ENCODE measurements around the gene PKDREJ.

PKDREJ gene

DNA sequence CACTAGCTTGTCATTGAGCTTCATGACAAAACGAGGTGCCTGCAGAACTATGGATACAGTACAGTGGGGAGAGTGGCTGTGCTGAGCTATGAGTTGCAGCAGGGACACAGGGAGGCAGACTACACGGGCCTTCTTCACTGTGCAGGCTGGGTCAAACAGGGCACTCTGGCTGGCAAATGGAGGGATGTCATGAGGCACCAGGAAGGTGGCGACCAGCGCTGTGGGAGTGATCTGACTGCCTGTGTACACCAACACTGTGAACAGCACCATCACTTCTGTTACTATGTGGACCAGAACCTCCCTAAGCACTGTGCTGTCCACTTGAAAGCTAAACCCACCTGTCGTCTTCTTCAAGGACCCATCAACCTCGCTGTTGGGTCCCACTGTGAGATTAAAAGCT is 3.1 kb downstream of the PKDREJ start:
- Mint-ChIP-seq H3K4me1 (peaks cover 12% of the 10 kb centered on the region), H3K27me3 (peaks cover 73% of the 10 kb centered on the region), H3K9me3 (peaks cover 0 to under 1% of the 10 kb centered on the region in 2 donors), H3K4me3 (no peak overlapping the region), H3K27ac (no peak overlapping the region)
- ATAC-seq (no peak), DNase-seq (no peak)

DNA sequence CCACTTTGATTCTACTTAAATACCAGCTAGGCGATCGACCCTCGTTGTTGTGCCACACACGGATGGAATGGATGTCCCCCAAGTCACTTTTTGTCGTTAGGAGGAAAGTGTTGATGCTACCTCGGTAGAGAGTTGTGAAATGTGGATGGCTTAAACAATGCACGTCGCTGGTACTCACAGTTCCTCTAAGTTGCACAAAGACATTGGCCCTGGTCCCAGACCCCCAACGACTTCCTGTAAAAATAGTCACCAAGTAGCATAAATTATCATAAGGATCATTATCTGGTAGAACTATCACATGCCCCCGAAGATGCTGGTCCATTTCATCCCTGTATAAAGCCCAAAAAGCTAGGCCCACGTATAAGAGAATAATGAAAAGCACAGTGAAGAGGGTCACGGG is 3.8 kb downstream of the PKDREJ start:
- peaks cover 66% of the 10 kb centered on the region for H3K27me3 Mint-ChIP-seq
- H3K4me1 Mint-ChIP-seq: peaks cover 16% of the 10 kb centered on the region
- H3K4me3 Mint-ChIP-seq: no peak overlapping the region
- no peaks in the 10 kb centered on the region for H3K9me3 Mint-ChIP-seq
- no peak for DNase-seq
- no peak overlapping the region for H3K27ac Mint-ChIP-seq
- no peak for ATAC-seq

DNA sequence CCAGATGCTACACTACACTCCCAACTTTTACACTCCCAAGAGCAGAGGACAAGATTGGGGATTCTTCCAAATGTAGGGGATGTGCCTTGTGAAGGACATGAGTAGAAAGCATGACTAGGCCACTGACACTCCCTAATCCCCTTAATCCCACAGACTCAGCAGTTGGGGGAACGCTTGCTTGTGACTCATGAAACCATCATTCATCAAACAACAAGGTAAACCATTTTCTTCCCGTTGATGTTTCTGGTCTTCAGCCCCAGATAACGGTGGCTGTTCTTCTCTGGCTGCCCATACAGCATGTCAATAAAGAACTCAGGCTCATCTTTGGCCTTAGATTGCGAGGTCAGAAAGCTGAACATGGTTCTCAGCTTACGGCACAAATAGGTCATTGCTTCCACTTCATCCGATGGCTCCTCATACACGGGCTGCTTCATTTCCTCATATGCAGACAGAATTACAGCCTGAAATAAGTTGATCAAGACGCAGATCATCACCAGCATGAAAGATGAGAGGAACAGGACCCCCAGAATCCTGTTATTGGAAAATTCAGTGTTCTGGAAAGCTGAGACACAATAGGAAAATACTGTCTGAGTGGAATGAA is 6.7 kb downstream of the PKDREJ start:
- peaks cover 18% of the 10 kb centered on the region for H3K4me1 Mint-ChIP-seq
- H3K9me3 Mint-ChIP-seq: no peaks in the 10 kb centered on the region
- ATAC-seq: no peak
- peaks cover 38% of the 10 kb centered on the region for H3K27me3 Mint-ChIP-seq
- H3K4me3 Mint-ChIP-seq: no peak overlapping the region
- no peak overlapping the region for H3K27ac Mint-ChIP-seq
- no peak for DNase-seq

DNA sequence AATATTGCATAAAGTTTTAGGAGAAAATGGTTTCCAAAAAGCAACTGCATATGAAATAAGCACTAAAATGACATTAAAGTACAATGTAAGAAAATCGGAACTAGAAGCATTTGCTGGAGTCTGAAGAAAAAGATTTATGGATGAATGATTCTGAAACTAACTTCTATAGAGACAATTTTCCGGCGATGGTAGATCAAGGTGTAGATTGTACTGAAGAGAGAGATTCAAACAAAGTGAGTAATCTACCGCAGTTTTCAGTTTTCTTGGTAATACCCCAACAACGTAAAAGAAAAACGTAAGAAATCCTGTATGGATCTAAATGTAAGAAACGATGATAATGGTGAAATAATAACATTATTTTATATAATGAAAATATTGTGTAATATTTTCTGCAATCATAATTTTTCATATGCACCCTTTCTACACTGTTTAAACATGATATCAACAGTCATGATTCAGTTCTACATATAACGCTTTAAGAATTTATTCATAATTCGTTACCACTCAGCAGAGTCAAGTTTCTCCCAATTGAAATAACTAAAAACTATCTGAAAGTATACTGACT is 11.2 kb downstream of the PKDREJ start:
- H3K9me3 Mint-ChIP-seq: no peaks in the 10 kb centered on the region
- H3K27ac Mint-ChIP-seq: no peak overlapping the region
- ATAC-seq: no peak
- peak overlapping the region; percentile 89 to 94 for H3K4me3 Mint-ChIP-seq
- peaks cover 46% of the 10 kb centered on the region for H3K4me1 Mint-ChIP-seq
- no peaks in the 10 kb centered on the region for H3K27me3 Mint-ChIP-seq
- DNase-seq: no peak

DNA sequence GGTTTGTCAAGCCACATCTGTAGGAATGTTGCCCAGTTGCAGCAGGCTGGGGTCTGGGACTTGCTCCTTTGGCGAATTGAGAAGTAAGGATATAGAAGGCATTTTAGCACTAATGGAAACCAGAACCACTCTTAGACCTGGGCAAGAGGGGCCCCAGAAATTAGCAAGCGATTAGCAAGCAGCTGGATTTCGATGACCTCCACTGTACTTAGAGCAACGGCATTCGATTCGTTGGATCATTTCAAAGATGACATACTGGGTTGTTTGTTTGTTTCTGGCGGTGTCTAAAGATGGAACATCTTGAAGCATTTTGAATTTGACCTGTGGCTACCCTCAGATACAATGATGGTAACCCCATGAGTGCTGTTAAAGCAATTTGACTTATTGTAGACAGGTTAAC is 11.9 kb downstream of the PKDREJ start:
- ATAC-seq (no peak), DNase-seq (no peak)
- Mint-ChIP-seq H3K27ac (peak overlapping the region; percentile 69 to 94), H3K27me3 (no peaks in the 10 kb centered on the region), H3K4me1 (peaks cover 52% of the 10 kb centered on the region), H3K4me3 (peak overlapping the region; percentile 89 to 94), H3K9me3 (no peaks in the 10 kb centered on the region)

DNA sequence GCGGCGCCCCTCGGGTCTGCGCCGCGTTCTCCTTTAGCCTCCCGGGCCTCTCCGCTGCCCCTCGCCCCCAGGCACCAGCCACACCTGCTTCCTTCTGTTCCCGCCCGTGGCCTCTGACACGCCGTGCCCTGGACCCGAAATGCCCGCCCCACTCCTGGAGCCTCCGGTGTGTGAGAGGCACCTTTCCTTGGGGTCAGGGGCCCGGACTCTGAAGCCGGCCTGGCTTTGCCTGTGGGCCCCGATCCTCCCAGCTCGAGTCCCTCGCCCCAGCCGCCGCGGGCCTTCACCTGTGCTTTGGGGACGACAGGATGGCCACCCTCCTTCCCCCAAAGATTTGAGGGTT is 12.4 kb downstream of the PKDREJ start:
- Mint-ChIP-seq H3K27ac (peak overlapping the region; percentile 69 to 94), H3K4me3 (peak overlapping the region; percentile 89 to 94), H3K27me3 (no peaks in the 10 kb centered on the region), H3K4me1 (peaks cover 55% of the 10 kb centered on the region), H3K9me3 (no peaks in the 10 kb centered on the region)
- DNase-seq (peak in 1 of 2 donors; percentile 25), ATAC-seq (no peak)

DNA sequence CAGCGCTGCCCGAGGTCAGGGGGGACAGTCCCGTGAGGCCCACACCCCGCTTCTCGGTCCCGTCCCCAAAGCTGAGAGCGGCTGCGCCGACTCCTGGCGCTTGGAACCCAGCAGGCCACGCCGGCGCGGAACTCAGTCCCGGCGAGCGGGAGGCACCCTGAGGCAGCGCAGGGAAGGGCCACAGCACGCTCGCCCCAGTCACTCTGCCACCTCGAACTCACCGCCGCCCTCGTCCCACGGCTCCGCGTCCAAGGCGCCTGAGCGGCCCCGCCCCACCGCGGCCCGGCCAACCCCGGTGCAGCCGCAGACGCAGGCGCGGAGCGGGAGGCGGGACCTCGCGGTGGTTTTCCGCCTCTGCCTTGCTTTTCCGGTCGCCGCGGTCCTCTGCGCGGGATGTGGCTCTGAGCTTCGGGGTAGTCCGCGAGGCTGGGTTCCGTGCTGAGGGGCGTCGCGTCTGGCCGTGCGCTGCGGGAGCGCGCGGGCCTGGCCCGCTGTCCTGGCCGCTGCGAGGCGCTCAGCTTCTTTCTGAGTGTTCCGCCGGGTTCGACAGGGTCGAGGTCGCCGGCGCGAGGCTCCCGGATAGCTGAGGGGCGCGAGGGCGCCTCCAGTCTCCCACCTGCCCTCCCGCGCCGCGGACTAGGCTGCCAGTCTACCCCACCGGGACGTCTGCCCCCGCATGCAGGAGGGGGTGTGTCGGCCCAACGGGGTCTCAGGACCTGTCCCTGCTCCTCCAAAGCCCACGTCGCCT is 12.9 kb downstream of the PKDREJ start, which contains the start of gene CDPF1:
CDPF1 (minus strand) TSS at position 259 of the 748 bp plus-strand sequence. CDS start 2,009 bp downstream, outside the sequence.
- Mint-ChIP-seq H3K27me3 (no peaks in the 10 kb centered on the region), H3K4me1 (peaks cover 55% of the 10 kb centered on the region), H3K9me3 (no peaks in the 10 kb centered on the region), H3K4me3 (peak within 1 kb of the TSS; percentile 89 to 94), H3K27ac (peak within 1 kb of the TSS; percentile 71 to 94)
- peak; percentile 93 for ATAC-seq
- DNase-seq: peak; percentile 89 to 90

DNA sequence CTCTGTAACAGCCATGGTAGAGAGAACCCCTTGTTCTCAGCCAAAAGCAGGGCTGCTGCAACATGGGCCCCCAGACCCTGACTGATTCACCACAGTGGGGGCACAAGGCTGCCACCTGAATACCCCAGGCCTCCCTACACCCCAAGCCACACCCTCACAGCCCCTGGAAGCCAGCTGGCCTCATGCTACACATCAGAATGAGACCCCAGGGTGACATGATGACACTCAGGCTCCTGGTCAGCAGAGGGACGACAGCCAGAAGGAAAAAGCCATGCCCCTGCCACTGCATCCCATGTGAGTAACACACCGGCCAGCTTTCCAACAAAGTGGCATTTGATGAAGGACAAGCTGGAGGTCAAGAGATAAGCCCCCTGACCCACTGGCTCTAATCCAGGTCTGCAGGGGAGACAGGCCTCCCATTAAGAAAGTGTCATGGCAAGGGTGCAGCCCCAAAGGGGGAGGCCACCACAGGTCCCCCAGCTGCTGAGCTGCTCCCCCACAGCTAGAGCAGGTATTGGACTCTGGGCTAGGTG is 15.6 kb downstream of the PKDREJ start:
- no peak for DNase-seq
- no peaks in the 10 kb centered on the region for H3K27me3 Mint-ChIP-seq
- H3K4me3 Mint-ChIP-seq: no peak overlapping the region
- ATAC-seq: no peak
- H3K27ac Mint-ChIP-seq: no peak overlapping the region
- H3K4me1 Mint-ChIP-seq: peaks cover 42% of the 10 kb centered on the region
- no peaks in the 10 kb centered on the region for H3K9me3 Mint-ChIP-seq

DNA sequence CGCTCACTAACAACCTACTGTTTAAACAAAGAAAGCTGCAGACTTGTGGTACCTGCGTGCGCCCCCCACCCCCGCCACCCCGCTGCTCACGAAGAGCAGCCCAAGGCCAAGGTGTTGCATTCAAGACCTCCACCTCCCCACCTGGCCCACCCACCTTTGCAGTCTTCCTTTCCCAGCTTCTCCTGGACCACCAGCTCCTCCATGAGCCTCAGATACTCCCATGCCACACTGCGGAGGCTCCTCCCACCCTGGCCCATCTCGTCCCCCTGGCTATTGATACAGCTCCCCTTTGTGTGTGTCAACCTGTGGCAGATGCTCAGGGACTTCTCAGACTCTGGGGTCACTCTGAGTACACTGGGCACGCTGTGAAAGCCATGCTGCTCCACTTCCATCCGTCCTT is 17.0 kb downstream of the PKDREJ start:
- H3K27me3 Mint-ChIP-seq: no peaks in the 10 kb centered on the region
- no peak overlapping the region for H3K4me3 Mint-ChIP-seq

DNA sequence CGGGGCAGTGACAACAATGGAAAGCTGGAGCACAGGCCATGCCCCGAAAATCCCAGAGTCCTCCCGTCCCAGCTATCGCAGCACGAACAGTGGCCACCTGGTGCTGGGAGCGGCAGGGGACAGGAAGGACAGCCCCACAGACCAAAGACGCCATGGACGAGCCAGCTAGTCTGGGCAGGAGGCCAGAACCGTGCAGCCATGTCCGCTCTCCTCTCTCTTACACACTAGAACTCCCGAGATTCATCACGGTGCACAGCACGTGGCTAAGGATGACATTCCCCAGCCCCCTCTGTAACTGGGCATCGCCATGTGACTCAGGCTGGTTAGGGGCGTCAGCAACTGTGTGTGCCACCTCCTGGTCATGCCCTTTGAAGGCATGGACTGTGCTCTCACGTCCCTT is 17.6 kb downstream of the PKDREJ start:
- Mint-ChIP-seq H3K27ac (no peak overlapping the region), H3K27me3 (no peaks in the 10 kb centered on the region), H3K9me3 (no peaks in the 10 kb centered on the region), H3K4me1 (peaks cover 28% of the 10 kb centered on the region), H3K4me3 (no peak overlapping the region)
- DNase-seq: no peak
- no peak for ATAC-seq

More for the DNA sequence above, 17.0 kb downstream of the PKDREJ start:
- no peak overlapping the region for H3K27ac Mint-ChIP-seq
- DNase-seq (no peak), ATAC-seq (no peak)
- H3K9me3 Mint-ChIP-seq: no peaks in the 10 kb centered on the region
- peaks cover 34% of the 10 kb centered on the region for H3K4me1 Mint-ChIP-seq

DNA sequence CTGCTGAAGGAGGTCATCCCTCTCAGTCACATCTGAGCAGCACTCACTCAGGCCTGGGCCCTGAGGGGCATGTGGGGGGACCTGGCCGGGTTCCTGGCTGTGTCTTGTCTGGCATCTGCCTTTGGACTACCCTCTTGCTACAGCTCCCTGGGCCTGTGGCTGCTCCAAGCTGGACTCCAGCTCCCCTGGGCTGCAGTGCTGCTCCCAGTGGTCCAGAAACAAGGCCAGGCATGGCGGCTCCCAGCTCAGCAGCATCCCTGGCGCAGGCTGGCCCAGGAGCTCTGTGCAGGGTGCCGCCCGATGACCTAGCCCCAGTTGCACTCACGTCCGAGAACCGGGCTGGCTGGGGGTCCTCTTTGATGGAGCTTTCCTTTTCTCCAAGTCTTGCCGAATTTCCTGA is 18.4 kb downstream of the PKDREJ start:
- Mint-ChIP-seq H3K27ac (no peak overlapping the region), H3K9me3 (no peaks in the 10 kb centered on the region), H3K4me1 (peaks cover 35% of the 10 kb centered on the region), H3K27me3 (no peaks in the 10 kb centered on the region), H3K4me3 (no peak overlapping the region)
- DNase-seq (no peak), ATAC-seq (no peak)

DNA sequence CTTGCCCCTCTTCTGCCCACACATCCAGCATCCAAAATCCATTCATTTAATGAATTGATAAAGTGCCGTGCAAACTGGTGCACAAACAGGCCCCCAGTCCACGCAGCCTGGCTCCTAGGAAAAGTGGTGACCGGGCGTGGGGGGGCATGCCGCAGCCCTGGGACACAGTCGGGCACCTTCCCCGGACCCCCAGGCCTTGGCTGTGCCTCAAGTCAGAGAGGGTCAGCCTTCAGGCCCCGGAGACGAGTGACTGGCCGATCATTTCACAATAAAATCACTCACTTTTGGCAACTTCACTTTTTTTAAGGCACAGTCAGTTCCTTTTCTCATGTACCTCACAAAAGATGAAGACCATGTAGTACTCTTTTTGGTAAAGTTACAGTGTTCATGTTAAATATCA is 21.1 kb downstream of the PKDREJ start:
- no peak for DNase-seq
- Mint-ChIP-seq H3K27me3 (no peaks in the 10 kb centered on the region), H3K27ac (no peak overlapping the region), H3K4me3 (no peak overlapping the region), H3K4me1 (peaks cover 29% of the 10 kb centered on the region), H3K9me3 (no peaks in the 10 kb centered on the region)
- no peak for ATAC-seq

DNA sequence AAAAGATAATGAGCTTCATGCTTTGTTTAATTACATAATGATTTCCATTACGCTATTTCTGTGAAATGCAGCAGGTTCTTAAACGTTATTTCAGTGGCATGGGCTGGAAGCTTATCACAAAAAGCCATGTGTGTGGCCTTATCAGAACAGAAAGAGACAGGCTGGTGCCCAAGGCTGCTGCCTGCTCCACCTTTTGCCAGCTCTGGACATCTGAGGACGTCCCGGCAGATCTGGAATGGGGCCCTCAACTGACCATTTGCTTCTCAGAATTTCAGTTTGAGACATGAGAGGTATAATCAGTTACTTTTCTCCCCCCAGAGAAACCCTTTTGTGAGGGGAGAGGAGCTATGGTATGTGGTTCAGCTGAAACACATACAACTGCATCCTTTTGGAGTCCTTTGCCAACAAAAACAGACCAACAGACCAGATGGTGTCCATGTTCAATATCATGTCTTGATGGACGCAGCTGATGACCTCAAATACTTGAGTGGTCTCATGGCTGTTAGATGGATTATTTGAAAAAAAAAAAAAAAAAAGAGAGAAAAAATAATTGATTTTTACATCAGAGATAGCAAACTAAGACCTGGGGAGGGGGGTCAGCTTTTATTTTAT is 21.6 kb downstream of the PKDREJ start:
- Mint-ChIP-seq H3K27me3 (no peaks in the 10 kb centered on the region), H3K27ac (no peak overlapping the region), H3K4me1 (peaks cover 24% of the 10 kb centered on the region), H3K4me3 (no peak overlapping the region), H3K9me3 (no peaks in the 10 kb centered on the region)
- ATAC-seq: no peak
- no peak for DNase-seq

DNA sequence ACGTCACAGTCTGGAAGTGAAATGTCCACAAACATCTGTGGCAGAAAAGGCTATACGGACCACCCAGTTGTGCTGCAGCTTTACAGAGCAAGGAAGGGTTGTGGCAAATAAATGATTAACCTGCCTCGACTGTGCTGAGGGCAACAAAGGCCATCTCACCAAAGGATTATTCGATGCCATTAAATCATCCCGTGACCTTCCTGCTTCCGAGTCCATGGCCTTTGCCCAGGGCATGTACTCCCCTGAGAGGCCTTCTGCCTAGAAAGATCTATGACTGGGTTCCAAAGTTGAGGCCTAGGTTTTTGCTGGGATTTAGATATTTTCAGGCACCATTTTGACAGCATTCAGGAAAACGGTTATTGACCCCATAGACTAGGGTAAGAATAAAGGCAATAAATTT is 22.2 kb downstream of the PKDREJ start:
- Mint-ChIP-seq H3K27me3 (no peaks in the 10 kb centered on the region), H3K4me1 (peaks cover 19% of the 10 kb centered on the region), H3K9me3 (no peaks in the 10 kb centered on the region), H3K4me3 (no peak overlapping the region), H3K27ac (no peak overlapping the region)
- DNase-seq (no peak), ATAC-seq (no peak)

DNA sequence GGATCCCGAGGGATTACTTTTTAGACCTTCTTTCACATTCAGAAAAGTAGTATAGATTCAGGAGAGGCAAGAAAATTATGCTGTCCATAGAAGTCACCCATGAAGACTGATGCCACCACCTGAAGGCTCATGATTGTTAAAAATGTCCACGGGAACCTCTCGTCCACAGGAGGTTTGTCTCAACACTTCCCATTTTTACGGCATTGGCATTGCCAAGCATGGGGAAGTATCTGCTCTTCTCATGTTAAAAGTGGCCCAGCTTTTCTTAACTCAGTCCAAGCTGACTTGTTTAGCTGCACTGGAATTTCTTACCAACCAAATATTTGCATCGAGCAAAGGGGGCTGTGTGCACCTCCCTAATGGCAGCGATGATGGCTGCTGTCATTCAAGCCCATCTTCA is 22.6 kb downstream of the PKDREJ start:
- H3K27me3 Mint-ChIP-seq: no peaks in the 10 kb centered on the region
- DNase-seq: no peak
- no peak overlapping the region for H3K27ac Mint-ChIP-seq
- H3K9me3 Mint-ChIP-seq: no peaks in the 10 kb centered on the region
- peaks cover 19% of the 10 kb centered on the region for H3K4me1 Mint-ChIP-seq
- ATAC-seq: no peak
- no peak overlapping the region for H3K4me3 Mint-ChIP-seq

DNA sequence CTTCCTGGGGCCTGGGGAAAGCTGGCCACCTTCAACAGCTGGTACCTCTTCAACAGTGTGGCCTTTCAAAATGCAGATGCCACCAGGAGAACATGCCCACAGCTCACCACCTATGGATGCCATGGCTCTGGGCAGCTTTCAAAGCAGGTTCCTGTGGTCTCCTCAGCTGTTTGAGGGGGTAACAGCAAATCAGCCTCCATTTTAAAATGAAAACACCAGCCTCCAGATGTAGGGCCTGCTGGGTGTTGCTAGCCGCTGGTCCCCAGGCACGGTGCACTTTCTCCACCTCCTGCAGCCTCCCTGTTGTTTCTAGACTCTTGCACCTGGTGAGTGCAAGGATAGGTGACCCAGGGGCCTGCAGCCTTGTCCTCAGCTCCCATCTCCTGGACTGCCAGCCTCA is 23.1 kb downstream of the PKDREJ start:
- Mint-ChIP-seq H3K27ac (peak overlapping the region in 1 of 2 donors; percentile 82), H3K27me3 (no peaks in the 10 kb centered on the region), H3K4me3 (peak overlapping the region in 1 of 2 donors; percentile 61), H3K9me3 (no peaks in the 10 kb centered on the region), H3K4me1 (peaks cover 19% of the 10 kb centered on the region)
- ATAC-seq (no peak), DNase-seq (no peak)
